ENCODE results near the gene C12orf54.

Gene C12orf54

DNA sequence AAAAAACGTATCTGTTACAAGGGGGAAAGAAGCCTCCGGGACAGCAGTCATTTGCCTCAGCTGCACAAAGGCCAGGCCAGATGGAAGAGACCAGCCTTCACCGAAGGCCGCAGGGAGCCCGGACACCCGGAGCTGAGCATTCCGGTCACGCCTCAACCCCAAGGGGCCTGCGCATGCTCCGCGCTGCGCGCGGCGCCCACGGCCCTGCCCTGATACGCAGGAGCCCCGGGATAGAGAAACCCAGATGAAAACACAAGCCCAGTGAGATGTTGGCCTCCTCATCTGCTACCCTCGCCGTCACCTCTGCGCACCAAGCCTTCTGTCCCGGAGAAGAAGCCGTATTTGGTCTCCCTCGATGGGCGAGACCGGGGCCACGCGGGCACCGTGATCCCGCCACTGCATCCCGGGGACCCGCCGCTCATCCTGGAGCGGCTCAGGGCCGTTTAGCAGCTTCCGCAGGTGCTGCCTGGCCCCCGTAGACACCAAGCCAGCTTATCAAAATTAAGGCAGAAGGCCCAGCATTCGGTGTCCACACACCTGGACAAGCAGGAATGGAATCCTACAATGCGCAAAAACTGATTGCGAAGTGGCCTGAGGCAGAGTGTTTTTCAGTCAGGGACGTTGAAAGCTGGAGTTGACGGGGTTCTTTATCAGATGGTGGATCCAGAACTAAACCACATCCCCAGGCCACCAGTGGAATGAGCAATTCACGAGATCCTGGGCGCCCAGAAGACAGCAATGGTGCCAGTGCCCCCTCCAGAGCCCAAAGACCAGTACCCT lies 45.8 kb downstream of the C12orf54 start:
- no peaks in the 10 kb centered on the region for H3K36me3 Mint-ChIP-seq (ENCODE audit: low read depth)
- no peak overlapping the region for H3K27ac Mint-ChIP-seq
- no peaks in the 10 kb centered on the region for H3K9me3 Mint-ChIP-seq
- H3K27me3 Mint-ChIP-seq, result peaks cover 6% of the 10 kb centered on the region
- no peak overlapping the region for H3K4me3 Mint-ChIP-seq
- H3K4me1 Mint-ChIP-seq (ENCODE audit: low read depth), result no peaks in the 10 kb centered on the region
- intact Hi-C loops (cut with micrococcal nuclease), result no loop called here

DNA sequence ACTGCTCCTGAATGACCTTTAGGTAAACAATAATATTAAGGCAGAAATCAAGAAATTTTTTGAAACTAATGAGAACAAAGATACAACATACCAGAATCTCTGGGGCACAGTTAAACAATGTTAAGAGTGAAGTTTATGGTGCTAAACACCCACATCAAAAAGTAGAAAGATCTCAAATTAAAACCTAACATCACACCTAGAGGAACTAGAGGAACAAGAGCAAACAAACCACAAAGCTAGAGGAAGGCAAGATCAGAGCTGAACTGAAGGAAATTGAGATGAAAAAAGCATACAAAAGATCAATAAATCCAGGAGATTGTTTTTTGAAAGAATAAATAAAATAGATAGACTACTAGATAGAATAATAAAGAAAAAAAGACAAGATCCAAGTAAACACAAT lies 50.3 kb downstream of the C12orf54 start:
- intact Hi-C loops (cut with micrococcal nuclease), result no loop called here
- Mint-ChIP-seq H3K27ac (no peak overlapping the region), H3K36me3 (ENCODE audit: low read depth) (no peaks in the 10 kb centered on the region), H3K27me3 (peaks cover 2% of the 10 kb centered on the region), H3K4me1 (ENCODE audit: low read depth) (no peaks in the 10 kb centered on the region), H3K9me3 (no peaks in the 10 kb centered on the region), H3K4me3 (no peak overlapping the region)

DNA sequence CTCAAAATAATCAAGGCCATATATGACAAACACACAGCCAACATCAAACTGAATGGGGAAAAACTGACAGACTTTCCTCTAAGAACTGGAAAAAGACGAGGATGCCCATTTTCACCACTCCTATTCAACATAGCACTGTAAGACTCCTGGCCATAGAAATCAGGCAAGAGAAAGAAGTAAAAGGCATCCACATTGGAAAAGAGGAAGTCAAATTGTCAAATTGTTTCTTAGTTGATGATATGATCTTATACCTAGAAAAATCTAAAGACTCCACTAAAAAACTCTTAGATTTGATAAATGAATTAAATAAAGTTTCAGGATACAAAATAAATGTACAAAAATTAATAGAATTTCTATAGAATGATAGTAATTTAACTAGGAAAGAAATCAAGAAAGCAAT lies 54.3 kb downstream of the C12orf54 start:
- intact Hi-C loops (cut with micrococcal nuclease), result no loop called here
- no peak overlapping the region for H3K27ac Mint-ChIP-seq
- no peaks in the 10 kb centered on the region for H3K36me3 Mint-ChIP-seq (ENCODE audit: low read depth)
- no peak overlapping the region for H3K4me3 Mint-ChIP-seq
- H3K4me1 Mint-ChIP-seq (ENCODE audit: low read depth), result no peaks in the 10 kb centered on the region
- H3K27me3 Mint-ChIP-seq, result peaks cover 5% of the 10 kb centered on the region
- no peaks in the 10 kb centered on the region for H3K9me3 Mint-ChIP-seq

DNA sequence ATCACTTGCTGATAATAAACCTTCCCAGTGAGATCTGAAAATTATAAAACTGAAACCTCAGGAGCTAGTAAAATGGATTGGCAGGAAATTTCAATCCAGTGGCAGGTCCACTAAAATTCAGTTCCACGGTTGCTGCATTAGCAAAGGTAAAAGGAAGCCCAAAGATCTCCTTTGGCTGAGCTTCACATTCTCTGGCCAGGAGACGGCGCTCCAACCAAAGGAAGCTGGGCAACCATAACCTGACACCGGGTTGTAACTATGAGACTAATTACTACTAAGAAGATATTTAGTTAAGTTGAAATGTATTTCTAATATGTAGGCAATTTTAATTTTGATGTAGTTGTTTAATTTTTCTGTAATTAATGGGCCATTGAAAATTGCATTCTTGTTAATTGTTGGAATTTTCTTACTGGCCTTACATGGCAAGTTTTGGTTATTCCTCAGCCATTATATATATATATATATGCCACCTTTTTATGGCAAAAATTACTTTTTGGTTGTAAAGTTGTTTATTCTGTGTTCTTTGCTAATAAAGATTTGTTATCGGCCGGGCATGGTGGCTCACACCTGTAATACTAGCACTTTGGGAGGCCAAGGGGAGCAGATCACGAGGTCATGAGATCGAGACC lies 60.1 kb downstream of the C12orf54 start:
- Mint-ChIP-seq H3K27me3 (peaks cover 10% of the 10 kb centered on the region), H3K27ac (no peak overlapping the region), H3K4me1 (ENCODE audit: low read depth) (no peaks in the 10 kb centered on the region), H3K36me3 (ENCODE audit: low read depth) (no peaks in the 10 kb centered on the region), H3K4me3 (no peak overlapping the region), H3K9me3 (no peaks in the 10 kb centered on the region)
- intact Hi-C loops (cut with micrococcal nuclease), result loop anchor here (1.0 to 5.0 kb wide), 2 partner anchors 76 to 255 kb away; no protein-coding TSS in a partner anchor

DNA sequence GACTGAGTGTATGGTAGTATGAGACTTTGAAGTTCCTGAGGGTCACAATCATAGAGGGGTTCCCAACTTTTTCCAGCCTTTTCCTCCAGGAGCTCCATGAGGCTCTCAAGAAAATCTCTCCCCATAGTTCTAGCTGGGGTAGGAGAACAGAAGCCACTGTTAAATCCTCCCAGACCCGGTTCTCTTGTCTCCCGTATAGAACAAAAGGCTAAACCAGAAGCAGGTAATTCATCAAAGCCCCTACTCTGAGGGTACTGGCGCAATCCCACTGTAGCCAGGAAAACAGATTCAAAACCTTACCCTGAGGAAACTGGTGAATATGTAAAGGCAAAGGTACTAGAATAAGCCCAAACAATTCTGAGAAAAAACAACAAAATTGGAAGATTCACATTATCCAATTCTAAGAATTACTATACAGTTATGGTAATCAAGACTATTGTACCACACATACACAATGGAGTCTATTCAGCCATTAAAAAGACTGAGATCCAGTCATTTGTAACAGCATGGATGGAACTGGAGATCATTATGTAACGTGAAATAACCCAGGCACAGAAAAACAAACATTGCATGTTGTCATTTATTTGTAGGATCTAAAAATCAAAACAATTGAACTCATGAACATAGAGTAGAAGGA lies 63.7 kb downstream of the C12orf54 start:
- no peaks in the 10 kb centered on the region for H3K36me3 Mint-ChIP-seq (ENCODE audit: low read depth)
- intact Hi-C loops (cut with micrococcal nuclease), result no loop called here

More for the DNA sequence above, 63.7 kb downstream of the C12orf54 start:
- Mint-ChIP-seq H3K27ac (no peak overlapping the region), H3K9me3 (no peaks in the 10 kb centered on the region), H3K4me1 (ENCODE audit: low read depth) (no peaks in the 10 kb centered on the region), H3K4me3 (no peak overlapping the region), H3K27me3 (peaks cover 14% of the 10 kb centered on the region)
